ENCODE measurements around the gene ASB2.

Gene ASB2

GRCh38 chr14:93911975-93912615, 64.3 kb downstream of the ASB2 start:
- in situ Hi-C loops (cut with MboI; ENCODE audit: low sequenced_read_pairs), result no loop called here

DNA sequence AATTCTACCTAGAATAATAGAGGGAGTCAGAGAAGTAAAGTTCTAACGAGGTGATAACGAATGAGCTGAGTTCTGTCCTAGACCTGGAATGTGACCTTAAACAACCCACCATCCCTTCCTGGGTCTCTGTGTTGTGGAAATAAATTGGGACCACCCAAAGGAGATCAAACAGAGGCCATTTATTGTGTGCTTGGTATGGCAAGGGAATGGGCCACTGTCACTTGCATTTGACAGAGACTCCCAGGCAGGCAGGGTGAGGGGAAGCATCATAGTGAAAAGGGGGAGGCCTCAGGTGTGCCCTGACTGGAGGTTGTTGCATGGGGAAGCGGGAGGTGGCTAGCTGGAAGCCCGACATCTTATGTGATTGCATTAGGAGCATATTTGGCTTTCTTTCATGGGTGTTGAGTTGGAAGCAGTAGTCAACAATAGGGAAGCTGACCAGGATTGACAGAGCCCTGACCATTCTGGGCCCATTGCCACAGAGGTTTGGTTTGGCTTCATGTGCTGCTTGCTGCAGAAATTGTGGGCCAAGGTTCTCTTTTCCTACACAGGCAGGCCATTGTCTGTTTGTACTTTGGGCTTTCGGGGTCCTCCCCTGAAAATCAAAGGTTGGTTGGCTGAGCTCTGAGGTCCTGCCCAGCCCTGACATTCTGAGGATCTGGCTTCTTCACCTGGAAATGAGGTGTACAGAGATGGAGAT, 66.8 kb downstream of the ASB2 start:
- in situ Hi-C loops (cut with MboI; ENCODE audit: low sequenced_read_pairs), result no loop called here

DNA sequence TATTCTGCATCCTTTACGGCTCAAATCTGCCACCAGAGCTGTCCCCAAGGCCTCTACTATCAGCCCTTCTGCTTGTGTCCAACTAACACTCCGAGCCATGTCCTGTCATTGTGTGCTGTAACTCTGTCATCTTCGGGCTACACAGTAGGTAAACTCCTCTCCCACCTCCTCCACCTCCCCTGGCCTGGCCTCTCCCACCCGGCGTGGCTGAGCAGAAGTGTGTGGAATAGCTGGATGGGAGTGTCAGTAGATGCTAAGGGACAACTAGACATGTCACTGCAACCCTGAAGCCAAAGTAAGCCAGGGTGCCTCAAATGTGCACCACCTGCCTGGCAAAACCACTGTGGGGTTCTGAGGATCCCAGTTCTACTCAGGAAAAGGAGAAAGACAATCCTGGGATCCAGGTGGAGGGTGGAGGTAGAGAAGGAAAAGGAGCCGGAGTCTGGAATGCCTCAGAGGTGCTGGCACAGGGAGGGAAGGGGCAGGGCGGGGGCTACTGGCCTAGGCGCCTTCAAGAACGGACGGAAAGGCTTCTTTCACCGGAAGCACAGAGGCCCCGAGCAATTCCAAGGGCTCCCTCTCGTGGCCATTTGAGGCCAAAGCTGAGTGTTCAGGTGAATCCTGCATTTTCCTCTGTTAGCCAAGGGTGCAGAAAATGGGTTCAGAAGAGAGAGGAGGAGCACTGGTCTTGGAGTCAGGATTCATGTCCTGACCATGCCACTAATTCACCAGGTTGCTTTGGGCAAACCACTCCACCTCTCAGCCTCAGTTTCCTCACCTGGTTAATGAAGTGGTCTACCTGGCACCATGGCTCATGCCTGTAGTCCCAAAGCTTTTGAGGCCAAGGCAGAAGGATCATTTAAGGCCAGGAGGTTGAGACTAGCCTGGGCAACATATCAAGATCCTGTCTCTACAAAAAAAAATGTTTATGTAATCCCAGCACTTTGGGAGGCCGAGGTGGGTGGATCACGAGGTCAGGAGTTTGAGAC, 69.7 kb downstream of the ASB2 start:
- in situ Hi-C loops (cut with MboI; ENCODE audit: low sequenced_read_pairs), result no loop called here

DNA sequence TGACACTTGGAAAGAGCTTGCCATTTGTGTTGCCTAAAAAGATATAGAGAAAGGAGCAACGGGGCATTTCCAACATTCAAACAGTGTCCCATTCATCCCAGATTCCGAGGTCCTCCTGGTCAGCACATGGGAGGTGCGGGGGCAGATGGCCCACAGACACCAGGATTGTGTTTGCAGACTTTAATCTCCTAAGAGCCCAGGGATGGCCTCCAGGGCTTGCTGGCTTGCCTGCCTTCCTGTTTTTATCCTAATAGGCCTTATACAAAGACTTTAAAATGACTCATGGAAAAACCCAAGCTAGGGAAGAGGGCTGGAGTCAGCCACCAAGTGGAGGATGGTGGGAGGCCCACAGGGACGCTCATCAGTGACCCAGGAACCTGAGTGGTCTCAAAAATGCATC, 70.7 kb downstream of the ASB2 start:
- in situ Hi-C loops (cut with MboI; ENCODE audit: low sequenced_read_pairs), result no loop called here

DNA sequence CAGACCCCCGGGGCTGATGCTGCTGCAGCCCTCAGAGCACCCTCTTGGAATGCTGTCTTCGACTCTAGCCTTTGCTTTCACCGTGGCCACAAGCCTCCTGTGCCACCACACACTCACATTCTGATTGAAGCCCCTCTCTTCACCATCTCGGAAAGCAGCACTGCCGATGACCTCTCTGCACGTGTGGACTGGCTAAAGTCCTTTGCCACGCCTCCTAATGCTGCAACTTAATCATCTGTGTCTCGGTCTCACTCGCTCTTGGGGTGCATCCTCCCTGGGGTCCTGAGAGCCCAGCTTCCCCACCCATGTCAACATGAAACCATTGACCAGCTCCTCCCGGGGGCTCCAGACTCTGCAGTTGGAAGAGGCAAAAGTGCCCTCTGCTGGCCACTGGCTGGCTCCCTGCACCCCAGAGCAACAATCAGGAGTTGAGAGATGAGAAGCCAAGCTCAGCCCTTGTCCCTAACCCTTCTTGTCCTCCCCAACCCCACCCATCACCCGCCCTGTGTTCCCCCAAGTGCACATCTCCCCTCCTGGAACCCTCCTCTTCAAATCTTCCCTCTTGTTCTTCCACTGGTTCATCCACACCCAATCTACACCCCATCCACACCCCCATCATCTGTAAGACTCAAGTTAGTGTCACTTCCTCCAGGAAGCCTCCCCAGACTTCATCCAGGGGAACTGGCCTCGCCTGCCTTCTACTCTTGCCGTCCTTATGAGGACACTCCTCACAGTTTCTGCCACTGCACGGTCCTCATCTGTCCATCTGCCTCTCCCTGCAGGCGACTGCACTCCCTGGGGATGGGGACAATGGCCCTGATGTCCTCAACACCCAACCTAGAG, 72.8 kb downstream of the ASB2 start:
- in situ Hi-C loops (cut with MboI; ENCODE audit: low sequenced_read_pairs), result no loop called here

GRCh38 chr14:93902619-93903307, 73.6 kb downstream of the ASB2 start:
- in situ Hi-C loops (cut with MboI; ENCODE audit: low sequenced_read_pairs), result no loop called here

GRCh38 chr14:93901813-93902212, 74.6 kb downstream of the ASB2 start:
- in situ Hi-C loops (cut with MboI; ENCODE audit: low sequenced_read_pairs), result no loop called here

DNA sequence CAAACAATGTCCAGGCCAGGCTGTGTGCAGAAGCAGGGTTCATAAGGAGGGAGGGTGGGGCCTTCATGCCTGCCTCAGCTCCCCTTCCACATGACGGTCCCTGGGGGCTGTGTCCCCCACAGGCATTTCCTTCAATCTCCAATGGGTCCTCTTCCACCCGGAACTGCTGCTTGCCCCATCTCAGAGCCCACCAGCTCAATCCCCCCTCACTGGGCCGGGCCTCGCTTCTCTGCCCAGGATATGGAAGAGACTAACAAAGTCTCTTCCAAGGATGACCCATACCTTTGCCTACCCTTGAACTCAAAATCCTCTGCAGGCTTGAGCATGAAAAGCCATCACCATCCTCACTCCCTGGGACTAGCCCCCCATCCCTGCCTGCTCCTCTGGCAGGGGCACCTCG, 77.6 kb downstream of the ASB2 start:
- in situ Hi-C loops (cut with MboI; ENCODE audit: low sequenced_read_pairs), result no loop called here

GRCh38 chr14:93898081-93898611, 78.2 kb downstream of the ASB2 start:
- in situ Hi-C loops (cut with MboI; ENCODE audit: low sequenced_read_pairs), result no loop called here

DNA sequence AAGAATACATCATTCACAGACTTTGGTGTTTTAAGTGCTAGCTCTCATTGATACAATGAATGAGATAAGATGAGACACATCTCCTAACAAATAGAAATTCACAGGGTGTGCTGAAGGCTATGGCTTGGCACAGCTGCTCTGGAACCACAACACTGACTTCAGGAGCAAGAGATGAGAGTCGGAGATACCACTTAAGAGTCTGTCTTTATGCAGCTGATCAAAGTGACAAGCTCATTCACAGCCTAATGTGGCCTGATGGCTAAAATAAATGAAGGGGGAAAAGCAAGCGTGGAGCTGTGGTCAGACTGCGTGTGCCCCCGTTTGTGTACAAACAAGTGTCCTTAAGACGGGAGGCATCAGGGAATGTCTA, 78.9 kb downstream of the ASB2 start:
- in situ Hi-C loops (cut with MboI; ENCODE audit: low sequenced_read_pairs), result no loop called here

DNA sequence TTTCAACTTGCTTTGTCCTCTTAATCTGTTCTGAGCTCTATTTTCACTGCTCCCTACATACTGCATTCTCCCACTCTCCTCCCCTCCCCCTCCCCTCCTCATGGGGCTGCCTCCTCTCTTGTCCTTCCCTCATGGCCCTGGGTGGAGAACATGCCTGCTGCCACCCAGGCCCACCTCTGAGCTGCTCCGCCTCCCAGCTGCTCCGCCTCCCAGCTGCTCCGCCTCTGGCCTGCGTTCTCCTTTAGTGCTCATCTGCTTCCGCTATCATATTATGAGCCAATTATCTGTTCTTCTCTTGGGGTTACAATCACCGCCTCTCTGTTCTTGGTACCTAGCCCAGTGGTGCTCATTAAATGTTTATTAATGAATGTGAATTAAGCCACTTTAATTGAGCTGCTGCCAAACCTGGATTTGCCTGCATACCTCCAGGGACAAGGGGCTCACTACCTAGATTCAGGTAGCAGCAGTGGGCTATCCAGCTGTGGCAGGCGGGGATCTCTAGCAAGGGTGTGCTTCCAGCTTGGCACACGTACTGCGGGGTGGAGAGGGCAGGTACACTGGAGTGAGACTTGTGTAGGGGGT, 81.3 kb downstream of the ASB2 start:
- in situ Hi-C loops (cut with MboI; ENCODE audit: low sequenced_read_pairs), result no loop called here

DNA sequence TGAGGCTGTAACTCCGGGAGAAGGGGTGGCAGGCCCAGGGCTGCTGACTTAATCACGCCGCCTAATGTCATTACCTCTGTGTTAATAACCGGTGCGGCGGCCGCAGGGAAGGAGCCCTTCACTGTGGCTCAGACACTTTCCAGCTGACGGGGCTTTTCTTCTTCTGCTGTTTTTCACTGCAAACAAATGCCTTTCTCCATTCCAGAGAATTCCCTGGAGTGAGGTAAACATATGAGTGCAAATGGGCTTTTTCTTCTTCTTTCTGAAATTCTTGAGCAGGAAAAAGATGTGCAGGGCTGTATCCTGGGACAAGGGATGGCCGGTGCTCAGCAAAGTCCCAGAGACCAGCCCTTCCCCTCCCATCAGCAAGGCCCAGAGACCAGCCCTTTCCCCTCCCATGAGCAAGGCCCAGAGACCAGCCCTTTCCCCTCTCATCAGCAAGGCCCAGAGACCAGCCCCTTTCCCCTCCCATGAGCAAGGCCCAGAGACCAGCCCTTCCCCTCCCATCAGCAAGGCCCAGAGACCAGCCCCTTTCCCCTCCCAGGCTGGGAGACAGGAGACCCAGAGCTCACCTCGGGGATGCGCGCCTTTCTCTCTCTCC, 82.6 kb downstream of the ASB2 start:
- in situ Hi-C loops (cut with MboI; ENCODE audit: low sequenced_read_pairs), result no loop called here

DNA sequence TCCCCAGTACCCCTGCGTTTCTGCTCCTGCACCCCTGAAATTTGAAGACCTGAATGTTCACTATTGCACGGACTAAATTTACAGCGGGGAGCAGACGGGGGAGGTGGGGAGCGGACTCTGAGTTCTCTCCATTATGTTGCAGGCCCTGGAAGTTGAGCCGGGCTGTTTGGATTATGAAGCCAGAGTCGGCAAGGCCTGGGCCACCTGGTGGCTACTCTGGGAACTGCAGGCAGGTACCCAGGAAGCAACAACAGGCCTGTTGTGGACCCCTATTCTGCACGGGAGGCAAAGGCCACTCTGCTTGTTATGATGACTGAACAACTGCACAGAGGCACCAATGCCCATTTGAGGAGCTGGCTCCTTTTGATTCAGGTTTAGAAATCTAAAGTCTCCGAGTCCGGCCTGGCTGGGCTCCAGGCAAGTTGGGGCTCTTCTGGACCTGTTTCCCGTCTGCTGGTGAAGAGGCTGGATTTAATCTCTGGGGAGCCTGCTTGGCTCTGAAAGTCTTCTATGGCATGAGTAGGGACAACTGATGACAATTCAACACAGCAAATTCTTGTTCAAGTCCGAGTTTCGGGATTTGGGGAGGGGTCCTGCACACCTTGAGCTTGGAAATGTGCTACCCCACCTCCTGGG, 83.3 kb downstream of the ASB2 start:
- in situ Hi-C loops (cut with MboI; ENCODE audit: low sequenced_read_pairs), result no loop called here

- in situ Hi-C loops (cut with MboI; ENCODE audit: low sequenced_read_pairs), result no loop called here
These were observed 83.9 kb downstream of the ASB2 start for GRCh38 chr14:93892505-93892839.

- in situ Hi-C loops (cut with MboI; ENCODE audit: low sequenced_read_pairs), result no loop called here
These were observed 84.4 kb downstream of the ASB2 start for GRCh38 chr14:93891756-93892504.

DNA sequence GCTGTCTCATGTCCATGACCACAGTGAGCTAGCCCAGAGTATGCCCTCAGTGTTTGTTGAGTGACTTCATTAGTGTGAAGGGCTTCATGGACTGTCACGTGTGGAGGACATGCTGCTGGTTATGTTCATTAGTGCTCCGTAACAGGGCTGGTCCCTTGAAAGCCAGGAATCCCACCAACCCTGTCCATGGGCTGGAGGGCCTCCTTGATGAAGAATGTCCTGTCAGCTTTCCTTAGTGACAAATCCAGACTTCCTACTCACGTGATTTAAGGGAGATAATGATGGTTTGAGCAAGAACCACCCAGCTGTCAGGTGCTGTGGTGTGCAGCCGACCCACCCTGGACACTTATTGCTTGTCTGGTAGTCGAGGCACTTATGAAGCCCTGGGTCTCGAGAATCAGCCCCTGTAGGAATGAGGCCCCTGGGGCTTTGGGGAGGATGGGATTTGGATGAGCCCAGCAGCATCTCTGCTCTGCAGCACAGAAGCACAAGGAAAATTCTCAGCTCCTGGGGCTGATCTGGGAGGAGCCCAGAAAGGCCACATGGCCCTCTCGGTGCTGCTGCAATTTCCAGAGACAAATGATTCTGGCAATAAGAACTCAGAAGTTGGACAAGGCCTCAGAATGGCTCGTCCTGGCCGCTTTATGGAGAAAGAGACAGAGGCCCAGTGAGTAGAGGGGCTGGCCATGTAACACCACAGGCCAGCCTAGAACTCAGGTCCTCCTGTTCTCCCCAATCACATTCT, 86.5 kb downstream of the ASB2 start:
- in situ Hi-C loops (cut with MboI; ENCODE audit: low sequenced_read_pairs), result no loop called here

DNA sequence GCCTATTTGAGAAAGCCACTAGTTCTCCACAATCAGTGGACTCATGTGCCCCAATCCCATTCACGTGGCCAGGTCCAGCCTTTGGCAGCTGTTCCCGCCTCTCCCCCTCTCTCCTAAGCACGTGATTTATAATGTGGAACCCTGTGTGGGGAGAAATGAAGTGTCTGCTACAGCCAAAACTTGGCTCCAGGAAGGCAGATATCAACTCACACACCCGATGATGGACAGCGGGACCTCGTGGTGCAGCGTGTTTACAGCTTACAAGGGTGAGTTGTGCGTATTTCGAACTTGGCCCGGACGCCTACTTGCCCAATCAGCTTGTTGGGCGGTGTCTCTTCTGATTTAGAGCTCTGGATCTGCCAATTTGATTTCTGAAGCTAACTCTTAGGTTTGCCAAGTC, 87.4 kb downstream of the ASB2 start:
- in situ Hi-C loops (cut with MboI; ENCODE audit: low sequenced_read_pairs), result no loop called here
